Common myeloid progenitor, CD34-positive (primary cell): ENCODE data around the gene ANGPTL7.

Experiments used
- CTCF ChIA-PET: fragments of 350-600 bp; sonication (Branson Sonifier 250); formaldehyde crosslinking; loops from one replicate; lab custom pipeline; 2021; ENCODE audit warnings: antibody characterized with exemption; lab: Charles Lee
- POLR2A ChIA-PET: fragments of 350-600 bp; sonication (Branson Sonifier 250); formaldehyde crosslinking; loops from one replicate; lab custom pipeline; 2021; ENCODE audit warnings: antibody characterized with exemption; lab: Charles Lee
- DNase-seq, 3 donors: peaks; one replicate each; pipeline versions ENCODE4 v3.0.0 to v3.0.0-alpha.2; 2013
- H3K27ac ChIP-seq, 2 experiments: 1 replicate in 1 of 2; 2 replicates in 1 of 2; pipeline ENCODE4 v1.7.0; 2013; ENCODE audit warnings: inconsistent platforms in 2 of 2, low read length in 2 of 2, mild to moderate bottlenecking in 2 of 2, low read depth in 1 of 2, moderate library complexity in 1 of 2; ENCODE audit not compliant: severe bottlenecking in 2 of 2, insufficient read depth in 1 of 2, poor library complexity in 1 of 2
- H3K27me3 ChIP-seq, 5 experiments: replicated peaks in 2 of 5; 1 replicate in 3 of 5; 2 replicates in 2 of 5; pipeline versions ENCODE4 v1.6.1 to v1.7.0; 2013; ENCODE audit warnings: low read length in 4 of 5, mild to moderate bottlenecking in 2 of 5, moderate library complexity in 2 of 5, inconsistent platforms in 1 of 5; ENCODE audit not compliant: insufficient read depth in 5 of 5, control insufficient read depth in 4 of 5
- H3K36me3 ChIP-seq, 4 experiments: 1 replicate in 2 of 4; 2 replicates in 2 of 4; pipeline versions ENCODE4 v1.6.1 to v1.7.0; 2013; ENCODE audit warnings: low read length in 3 of 4, control low read depth in 1 of 4, mild to moderate bottlenecking in 1 of 4; ENCODE audit not compliant: control insufficient read depth in 4 of 4, insufficient read depth in 4 of 4
- H3K4me1 ChIP-seq, 4 experiments: 1 replicate in 3 of 4; 2 replicates in 1 of 4; pipeline versions ENCODE4 v1.6.1 to v1.7.1; 2013; ENCODE audit warnings: low read length in 3 of 4, mild to moderate bottlenecking in 3 of 4, control low read depth in 1 of 4, inconsistent platforms in 1 of 4, moderate library complexity in 1 of 4; ENCODE audit not compliant: control insufficient read depth in 4 of 4, insufficient read depth in 4 of 4; ENCODE audit errors: control extremely low read depth in 1 of 4
- H3K4me3 ChIP-seq, 7 experiments: 1 replicate in 4 of 7; 2 replicates in 3 of 7; pipeline versions ENCODE4 v1.5.1 to v1.7.0; 2013; ENCODE audit warnings: mild to moderate bottlenecking in 7 of 7, low read length in 6 of 7, moderate library complexity in 6 of 7, inconsistent platforms in 2 of 7, low read depth in 2 of 7, control low read depth in 1 of 7; ENCODE audit not compliant: insufficient read depth in 4 of 7, control insufficient read depth in 1 of 7; ENCODE audit errors: extremely low read depth in 1 of 7
- H3K9me3 ChIP-seq, 5 experiments: 1 replicate in 4 of 5; 2 replicates in 1 of 5; pipeline versions ENCODE4 v1.6.1 to v1.7.1; 2013; ENCODE audit warnings: low read length in 4 of 5, mild to moderate bottlenecking in 2 of 5, inconsistent platforms in 1 of 5, low read depth in 1 of 5, moderate library complexity in 1 of 5; ENCODE audit not compliant: control insufficient read depth in 4 of 5, insufficient read depth in 2 of 5; ENCODE audit errors: control extremely low read depth in 1 of 5
- WGBS: methylation state at CpG from one replicate; pipeline ENCODE4 v1.1.5; 2013; ENCODE audit not compliant: insufficient coverage; 5-methylcytosine and 5-hydroxymethylcytosine counted together

ANGPTL7 gene

GRCh38 chr1:11147197-11147770 is 41.9 kb upstream of the ANGPTL7 start:
- CTCF ChIA-PET: no interaction called here
- Histone ChIP-seq H3K9me3 (no peaks in the 10 kb centered on the region), H3K27me3 (no peaks in the 10 kb centered on the region), H3K36me3 (peaks cover 8 to 82% (median 49%) of the 10 kb centered on the region in 4 experiments), H3K4me3 (no peak overlapping the region), H3K27ac (no peak overlapping the region), H3K4me1 (no peaks in the 10 kb centered on the region)
- 100% methylated on average over 3 of the region's 4 CpGs for WGBS
- DNase-seq: no peak
- POLR2A ChIA-PET: interaction anchor here (0.6 to 0.7 kb wide), 2 partner anchors 50 to 130 kb away, joined by 3 read pairs; no protein-coding TSS in a partner anchor

- POLR2A ChIA-PET: no interaction called here
- Histone ChIP-seq H3K27me3 (no peaks in the 10 kb centered on the region), H3K36me3 (peaks cover 6 to 75% (median 47%) of the 10 kb centered on the region in 4 experiments), H3K4me1 (no peaks in the 10 kb centered on the region), H3K4me3 (no peak overlapping the region), H3K9me3 (no peaks in the 10 kb centered on the region), H3K27ac (no peak overlapping the region)
- DNase-seq: no peak
- 100% methylated on average over 3 of the region's 3 CpGs for WGBS
- CTCF ChIA-PET: no interaction called here
Measured at GRCh38 chr1:11150326-11150725, 38.8 kb upstream of the ANGPTL7 start.

- H3K27me3 ChIP-seq: no peaks in the 10 kb centered on the region
- H3K4me3 ChIP-seq: no peak overlapping the region
- peaks cover 6 to 74% (median 50%) of the 10 kb centered on the region in 4 experiments for H3K36me3 ChIP-seq
- H3K9me3 ChIP-seq: no peaks in the 10 kb centered on the region
- no peak for DNase-seq
- 93% methylated on average over 5 of the region's 5 CpGs for WGBS
- H3K4me1 ChIP-seq: no peaks in the 10 kb centered on the region
- POLR2A ChIA-PET: no interaction called here
- no peak overlapping the region for H3K27ac ChIP-seq
- CTCF ChIA-PET: no interaction called here
Measured at GRCh38 chr1:11151114-11151513, 38.0 kb upstream of the ANGPTL7 start.

GRCh38 chr1:11151826-11152612 is 37.1 kb upstream of the ANGPTL7 start:
- CTCF ChIA-PET: no interaction called here
- Histone ChIP-seq H3K4me1 (peaks cover 0 to 4% (median 0%) of the 10 kb centered on the region in 4 experiments), H3K36me3 (peaks cover 6 to 74% (median 48%) of the 10 kb centered on the region in 4 experiments), H3K27me3 (no peaks in the 10 kb centered on the region), H3K9me3 (no peaks in the 10 kb centered on the region), H3K4me3 (no peak overlapping the region), H3K27ac (no peak overlapping the region)
- WGBS: 100% methylated on average over 4 of the region's 9 CpGs
- no peak for DNase-seq
- POLR2A ChIA-PET: no interaction called here

- no peaks in the 10 kb centered on the region for H3K9me3 ChIP-seq
- H3K36me3 ChIP-seq: peaks cover 6 to 73% (median 47%) of the 10 kb centered on the region in 4 experiments
- peaks cover 0 to 4% (median 0%) of the 10 kb centered on the region in 4 experiments for H3K4me1 ChIP-seq
- DNase-seq: no peak
- ChIA-PET CTCF (no interaction called here), POLR2A (no interaction called here)
- no peak overlapping the region for H3K27ac ChIP-seq
- H3K4me3 ChIP-seq: no peak overlapping the region
- WGBS: 99% methylated on average over 8 of the region's 9 CpGs
- H3K27me3 ChIP-seq: no peaks in the 10 kb centered on the region
Measured at GRCh38 chr1:11152755-11153154, 36.4 kb upstream of the ANGPTL7 start.

GRCh38 chr1:11153184-11153583 is 36.0 kb upstream of the ANGPTL7 start:
- WGBS: 100% methylated on average over 2 of the region's 3 CpGs
- Histone ChIP-seq H3K27ac (no peak overlapping the region), H3K9me3 (no peaks in the 10 kb centered on the region), H3K4me1 (peaks cover 0 to 4% (median 0%) of the 10 kb centered on the region in 4 experiments), H3K36me3 (peaks cover 6 to 72% (median 46%) of the 10 kb centered on the region in 4 experiments), H3K4me3 (no peak overlapping the region), H3K27me3 (no peaks in the 10 kb centered on the region)
- POLR2A ChIA-PET: no interaction called here
- CTCF ChIA-PET: no interaction called here
- DNase-seq: no peak

GRCh38 chr1:11156441-11156840 is 32.7 kb upstream of the ANGPTL7 start:
- ChIA-PET POLR2A (no interaction called here), CTCF (no interaction called here)
- Histone ChIP-seq H3K27ac (no peak overlapping the region), H3K4me1 (peaks cover 0 to 4% (median 0%) of the 10 kb centered on the region in 4 experiments), H3K4me3 (no peak overlapping the region), H3K9me3 (no peaks in the 10 kb centered on the region), H3K36me3 (peaks cover 2 to 51% (median 34%) of the 10 kb centered on the region in 4 experiments), H3K27me3 (no peaks in the 10 kb centered on the region)
- WGBS: 88% methylated on average over 1 of the region's 3 CpGs
- DNase-seq: no peak
